ENCODE data around the gene GPAM.

The GPAM gene

DNA sequence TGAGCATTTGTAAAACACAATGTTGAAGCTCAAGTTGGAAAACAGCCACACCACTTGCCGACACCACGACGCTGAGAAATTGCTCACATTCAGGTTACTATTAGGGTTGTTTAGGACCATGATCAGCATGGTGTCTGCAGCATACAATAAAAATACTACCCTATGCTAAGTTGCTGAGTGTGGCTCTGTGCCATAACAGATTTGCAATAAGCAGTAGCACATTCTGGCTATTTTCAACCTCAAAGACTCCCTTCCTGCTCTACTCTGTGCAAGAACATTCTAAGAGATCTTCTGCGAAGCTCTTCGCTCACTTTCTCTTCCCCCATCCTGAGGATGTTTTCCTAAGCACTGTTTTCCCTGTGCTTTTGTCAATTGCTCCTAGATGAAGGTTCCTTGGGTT lies 38.3 kb downstream of the GPAM start:
- TF ChIP-seq, protein P1, sequence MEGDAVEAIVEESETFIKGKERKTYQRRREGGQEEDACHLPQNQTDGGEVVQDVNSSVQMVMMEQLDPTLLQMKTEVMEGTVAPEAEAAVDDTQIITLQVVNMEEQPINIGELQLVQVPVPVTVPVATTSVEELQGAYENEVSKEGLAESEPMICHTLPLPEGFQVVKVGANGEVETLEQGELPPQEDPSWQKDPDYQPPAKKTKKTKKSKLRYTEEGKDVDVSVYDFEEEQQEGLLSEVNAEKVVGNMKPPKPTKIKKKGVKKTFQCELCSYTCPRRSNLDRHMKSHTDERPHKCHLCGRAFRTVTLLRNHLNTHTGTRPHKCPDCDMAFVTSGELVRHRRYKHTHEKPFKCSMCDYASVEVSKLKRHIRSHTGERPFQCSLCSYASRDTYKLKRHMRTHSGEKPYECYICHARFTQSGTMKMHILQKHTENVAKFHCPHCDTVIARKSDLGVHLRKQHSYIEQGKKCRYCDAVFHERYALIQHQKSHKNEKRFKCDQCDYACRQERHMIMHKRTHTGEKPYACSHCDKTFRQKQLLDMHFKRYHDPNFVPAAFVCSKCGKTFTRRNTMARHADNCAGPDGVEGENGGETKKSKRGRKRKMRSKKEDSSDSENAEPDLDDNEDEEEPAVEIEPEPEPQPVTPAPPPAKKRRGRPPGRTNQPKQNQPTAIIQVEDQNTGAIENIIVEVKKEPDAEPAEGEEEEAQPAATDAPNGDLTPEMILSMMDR (IDR thresholded peaks at IDR 0.05; ENCODE audit: poor library complexity, severe bottlenecking) = no peak
- no peaks in the 10 kb centered on the region for H3K9me3 ChIP-seq (ENCODE audit: severe bottlenecking)
- no peaks in the 10 kb centered on the region for H3K4me1 ChIP-seq (ENCODE audit: insufficient read depth, poor library complexity, severe bottlenecking)
- no peaks in the 10 kb centered on the region for H3K27me3 ChIP-seq (ENCODE audit: insufficient read depth, poor library complexity, severe bottlenecking)
- no peaks in the 10 kb centered on the region for H3K36me3 ChIP-seq (ENCODE audit: low read depth)
- no peak overlapping the region for H3K27ac ChIP-seq (ENCODE audit: poor library complexity, severe bottlenecking)
- no peak overlapping the region for H3K4me3 ChIP-seq (ENCODE audit: severe bottlenecking)
- DNase-seq (ENCODE audit: low spot score) (no peak), ATAC-seq (ENCODE audit: low read depth) (no peak)

DNA sequence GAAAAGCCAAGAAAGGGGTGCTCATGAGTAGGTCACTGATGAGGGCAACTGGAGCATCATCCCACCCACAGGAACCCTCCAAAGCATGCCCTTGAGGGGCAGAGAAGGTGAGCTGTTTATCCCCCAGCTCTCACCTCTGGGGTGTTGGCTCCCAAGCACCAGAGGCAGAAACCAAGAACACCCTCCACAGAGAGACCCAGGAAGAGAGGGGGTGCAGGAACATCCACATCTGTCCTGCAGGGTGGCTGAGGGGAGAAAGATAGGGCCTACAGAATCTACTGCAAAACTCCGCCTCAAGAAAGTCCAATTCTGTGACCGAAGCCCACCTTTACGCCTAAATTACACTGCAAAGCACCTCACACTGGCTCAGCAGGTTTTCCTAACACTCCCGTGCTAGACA lies 40.1 kb downstream of the GPAM start:
- ATAC-seq (ENCODE audit: low read depth) (no peak), DNase-seq (ENCODE audit: low spot score) (no peak)
- no peak overlapping the region for H3K27ac ChIP-seq (ENCODE audit: poor library complexity, severe bottlenecking)
- TF ChIP-seq, protein P1 (IDR thresholded peaks at IDR 0.05; ENCODE audit: poor library complexity, severe bottlenecking) = no peak
- no peaks in the 10 kb centered on the region for H3K36me3 ChIP-seq (ENCODE audit: low read depth)
- H3K27me3 ChIP-seq (ENCODE audit: insufficient read depth, poor library complexity, severe bottlenecking) = no peaks in the 10 kb centered on the region
- no peaks in the 10 kb centered on the region for H3K4me1 ChIP-seq (ENCODE audit: insufficient read depth, poor library complexity, severe bottlenecking)
- no peaks in the 10 kb centered on the region for H3K9me3 ChIP-seq (ENCODE audit: severe bottlenecking)
- H3K4me3 ChIP-seq (ENCODE audit: severe bottlenecking) = no peak overlapping the region

DNA sequence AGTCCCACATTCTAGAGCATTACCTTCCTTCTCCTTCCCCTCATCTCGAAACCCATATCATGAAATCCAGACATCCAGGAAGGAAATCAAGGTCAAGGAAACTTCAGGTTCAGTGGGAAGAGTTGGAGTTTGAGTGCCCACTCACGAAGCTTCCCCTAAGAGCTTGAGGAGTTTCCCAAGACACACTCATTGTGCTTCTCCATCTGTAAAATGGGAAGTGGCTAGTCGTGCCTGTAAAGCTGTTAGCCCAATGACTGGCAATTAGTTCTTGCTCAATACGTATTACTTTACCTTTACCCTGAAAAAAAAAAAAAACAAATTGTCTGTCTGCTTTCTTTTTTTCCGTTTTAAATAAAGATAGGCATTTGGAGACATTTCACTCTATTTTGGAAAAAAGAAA lies 42.3 kb downstream of the GPAM start:
- no peaks in the 10 kb centered on the region for H3K36me3 ChIP-seq (ENCODE audit: low read depth)
- DNase-seq (ENCODE audit: low spot score) (no peak), ATAC-seq (ENCODE audit: low read depth) (no peak)
- H3K4me1 ChIP-seq (ENCODE audit: insufficient read depth, poor library complexity, severe bottlenecking) = no peaks in the 10 kb centered on the region
- no peak overlapping the region for H3K27ac ChIP-seq (ENCODE audit: poor library complexity, severe bottlenecking)
- H3K4me3 ChIP-seq (ENCODE audit: severe bottlenecking) = no peak overlapping the region
- TF ChIP-seq, protein P1 (IDR thresholded peaks at IDR 0.05; ENCODE audit: poor library complexity, severe bottlenecking) = no peak
- no peaks in the 10 kb centered on the region for H3K9me3 ChIP-seq (ENCODE audit: severe bottlenecking)
- H3K27me3 ChIP-seq (ENCODE audit: insufficient read depth, poor library complexity, severe bottlenecking) = no peaks in the 10 kb centered on the region

DNA sequence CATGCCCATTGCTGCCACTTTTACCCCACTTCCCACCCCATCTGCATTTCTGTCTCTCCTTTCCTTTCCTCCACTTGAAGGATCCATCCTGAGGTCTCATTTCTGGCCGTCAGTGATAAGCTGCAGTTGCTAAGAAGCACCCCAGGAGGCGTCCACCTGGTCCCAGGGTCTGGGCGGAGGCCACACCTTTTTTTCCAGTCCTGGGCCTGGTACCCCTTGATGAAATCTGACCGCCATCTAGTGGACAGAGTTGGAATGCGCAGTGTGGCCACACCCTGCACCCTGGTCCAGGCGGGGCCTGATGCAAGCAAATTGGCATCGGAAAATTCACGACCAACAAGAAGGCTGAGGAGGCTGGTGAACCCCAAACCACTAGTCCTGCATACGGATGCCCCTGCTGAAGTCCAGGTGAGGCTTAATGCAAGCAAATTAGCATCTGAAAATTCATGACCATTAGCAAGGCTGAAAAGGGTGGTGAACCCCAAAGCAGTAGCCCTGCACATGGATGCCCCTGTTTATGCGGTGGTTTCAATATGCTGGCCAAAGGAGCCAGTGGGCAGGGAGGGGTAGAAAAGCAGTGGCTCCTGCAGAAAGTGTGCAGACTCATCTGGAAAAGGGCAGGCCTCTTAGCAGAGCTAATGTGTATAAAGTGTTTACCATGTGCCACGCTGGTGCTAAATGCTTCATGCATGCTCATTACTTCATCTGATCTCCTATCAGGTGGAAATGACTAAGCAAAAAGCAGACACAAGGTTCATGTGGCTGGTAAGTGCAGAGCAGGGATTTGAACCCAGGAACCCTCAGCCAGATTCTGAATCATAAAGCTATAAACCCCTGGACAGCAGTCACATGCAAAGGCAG lies 43.2 kb downstream of the GPAM start:
- TF ChIP-seq, protein P1 (IDR thresholded peaks at IDR 0.05; ENCODE audit: poor library complexity, severe bottlenecking) = peak; percentile 87
- Histone ChIP-seq H3K4me3 (ENCODE audit: severe bottlenecking) (no peak overlapping the region), H3K27ac (ENCODE audit: poor library complexity, severe bottlenecking) (no peak overlapping the region), H3K27me3 (ENCODE audit: insufficient read depth, poor library complexity, severe bottlenecking) (no peaks in the 10 kb centered on the region), H3K4me1 (ENCODE audit: insufficient read depth, poor library complexity, severe bottlenecking) (no peaks in the 10 kb centered on the region), H3K9me3 (ENCODE audit: severe bottlenecking) (no peaks in the 10 kb centered on the region), H3K36me3 (ENCODE audit: low read depth) (no peaks in the 10 kb centered on the region)
- ATAC-seq (ENCODE audit: low read depth) = peak; percentile 94
- DNase-seq (ENCODE audit: low spot score) = no peak

DNA sequence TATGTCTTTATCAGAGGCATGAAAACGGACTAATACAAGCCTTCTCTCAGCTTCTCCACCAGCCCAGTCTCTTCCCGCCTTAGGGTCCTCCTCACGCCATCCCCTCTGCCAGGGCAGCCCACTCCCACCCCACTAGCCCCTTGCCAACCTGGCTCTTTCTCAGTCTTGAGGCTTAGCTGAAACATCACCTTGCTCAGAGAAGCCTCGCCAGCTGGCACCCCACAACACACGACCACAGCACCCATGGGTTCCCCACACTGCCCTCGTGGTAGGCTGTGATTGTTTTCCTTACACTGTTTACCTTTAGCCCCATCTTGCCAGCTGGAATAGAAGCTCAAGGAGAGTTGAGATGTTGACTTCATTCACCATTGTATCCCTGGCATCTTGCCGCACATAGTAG lies 44.4 kb downstream of the GPAM start:
- Histone ChIP-seq H3K36me3 (ENCODE audit: low read depth) (no peaks in the 10 kb centered on the region), H3K27me3 (ENCODE audit: insufficient read depth, poor library complexity, severe bottlenecking) (no peaks in the 10 kb centered on the region), H3K27ac (ENCODE audit: poor library complexity, severe bottlenecking) (no peak overlapping the region), H3K9me3 (ENCODE audit: severe bottlenecking) (no peaks in the 10 kb centered on the region), H3K4me1 (ENCODE audit: insufficient read depth, poor library complexity, severe bottlenecking) (no peaks in the 10 kb centered on the region), H3K4me3 (ENCODE audit: severe bottlenecking) (no peak overlapping the region)
- TF ChIP-seq, protein P1 (IDR thresholded peaks at IDR 0.05; ENCODE audit: poor library complexity, severe bottlenecking) = no peak
- ATAC-seq (ENCODE audit: low read depth) (no peak), DNase-seq (ENCODE audit: low spot score) (no peak)
